GM18502 (cell line): ENCODE data around the gene HAGH.

Source experiments
- ATAC-seq: cut with Tn5 transposase; IDR thresholded peaks from one replicate; pipeline ENCODE4 v1.9.1; 2021; ENCODE audit warnings: mild to moderate bottlenecking; ENCODE audit not compliant: unreplicated experiment, poor library complexity

Gene HAGH

DNA sequence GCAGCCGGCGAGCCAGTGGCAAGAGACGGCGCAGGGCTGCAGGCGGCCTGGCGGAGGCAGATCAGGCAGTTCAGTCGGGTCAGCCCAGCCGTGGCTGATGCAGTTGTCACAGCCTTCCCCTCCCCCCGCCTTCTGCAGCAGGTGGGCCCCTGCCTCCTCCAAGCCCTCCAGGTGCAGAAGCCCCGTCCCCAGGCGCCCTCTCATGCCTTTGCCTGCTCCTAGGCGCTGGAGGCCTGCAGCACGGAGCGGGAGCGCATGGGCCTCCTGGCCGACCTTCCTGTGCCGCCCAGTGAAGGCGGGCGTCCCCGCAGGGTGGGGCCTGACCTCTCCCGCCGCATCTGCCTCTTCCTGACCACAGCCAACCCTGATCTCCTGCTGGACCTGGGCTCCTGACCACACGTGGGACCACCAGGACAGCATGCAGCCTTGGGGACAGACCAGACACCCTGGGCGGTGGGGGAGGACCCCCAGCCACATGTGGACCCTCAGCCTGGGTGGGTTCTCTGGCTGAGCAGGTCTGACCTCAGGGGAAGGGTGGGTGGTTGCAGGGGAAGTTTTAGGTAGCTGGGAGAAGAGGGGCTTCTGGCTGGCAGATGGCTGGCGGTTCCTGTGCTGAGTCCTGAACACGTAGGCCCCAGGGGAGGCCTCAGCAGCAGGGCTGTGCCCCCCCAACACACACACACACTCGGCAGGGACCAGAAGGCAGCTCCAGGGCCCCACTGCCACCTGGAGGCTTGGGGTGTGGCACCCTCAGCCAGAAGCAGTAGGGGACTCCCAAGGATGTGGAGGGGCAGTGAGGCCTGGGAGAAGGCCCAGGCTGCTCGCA, 50.6 kb downstream of the HAGH start:
- no peak for ATAC-seq

DNA sequence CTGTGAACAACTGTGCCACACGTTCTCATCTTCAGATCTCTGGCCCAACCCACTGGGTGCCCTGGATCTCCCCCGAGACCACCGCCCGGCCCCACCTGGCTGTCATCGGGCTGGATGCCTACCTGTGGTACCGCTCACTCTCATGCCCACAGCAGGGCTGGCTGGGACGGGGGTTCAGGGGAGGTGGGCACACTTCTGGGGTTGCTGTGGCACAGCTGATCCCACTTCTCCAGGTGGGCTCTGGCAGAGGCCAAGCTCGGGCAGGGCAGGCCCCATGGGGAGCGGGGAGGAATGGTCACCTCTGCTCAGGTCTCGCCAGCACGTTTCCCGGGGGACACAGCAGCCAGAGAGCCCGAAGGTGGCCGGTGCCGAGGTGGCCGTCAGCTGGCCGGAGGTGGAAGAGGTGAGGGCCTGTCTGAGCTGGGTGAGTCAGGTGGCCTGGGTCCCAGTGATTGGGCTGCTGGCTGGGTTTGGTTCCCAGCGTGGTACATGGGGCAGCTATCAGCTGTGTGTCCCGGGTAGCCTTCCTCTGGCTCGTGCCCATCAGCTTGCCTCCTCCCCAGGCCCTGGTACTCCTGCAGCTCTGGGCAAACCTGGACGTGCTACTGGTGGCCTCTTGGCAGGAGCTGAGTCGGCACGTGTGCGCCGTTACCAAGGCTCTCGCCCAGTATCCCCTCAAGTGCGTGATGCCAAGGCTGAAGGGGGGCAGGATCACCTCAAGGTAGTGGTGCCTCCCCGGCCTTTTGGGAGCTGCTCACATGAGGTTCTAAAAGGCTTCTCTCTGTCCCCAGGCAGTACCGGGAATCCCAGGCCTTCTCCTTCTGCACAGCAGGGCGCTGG, 51.4 kb downstream of the HAGH start:
- no peak for ATAC-seq

DNA sequence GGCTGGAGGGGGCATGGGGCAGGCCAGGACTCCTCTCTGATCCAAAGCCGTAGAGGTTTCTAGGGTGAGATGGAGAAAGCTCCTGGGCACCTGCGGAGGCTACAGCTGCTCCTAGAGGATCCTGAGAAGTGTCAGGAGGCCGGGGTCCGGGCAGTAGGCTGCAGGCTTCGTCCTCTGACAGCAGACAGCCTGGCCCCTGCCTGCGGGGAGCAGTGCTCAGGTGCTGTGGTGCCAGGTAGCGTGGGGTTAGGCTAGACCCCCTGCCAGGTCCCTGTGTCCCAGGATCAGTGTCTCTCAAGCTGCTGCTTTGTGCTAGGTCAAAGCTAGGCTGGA, 52.2 kb downstream of the HAGH start:
- no peak for ATAC-seq

DNA sequence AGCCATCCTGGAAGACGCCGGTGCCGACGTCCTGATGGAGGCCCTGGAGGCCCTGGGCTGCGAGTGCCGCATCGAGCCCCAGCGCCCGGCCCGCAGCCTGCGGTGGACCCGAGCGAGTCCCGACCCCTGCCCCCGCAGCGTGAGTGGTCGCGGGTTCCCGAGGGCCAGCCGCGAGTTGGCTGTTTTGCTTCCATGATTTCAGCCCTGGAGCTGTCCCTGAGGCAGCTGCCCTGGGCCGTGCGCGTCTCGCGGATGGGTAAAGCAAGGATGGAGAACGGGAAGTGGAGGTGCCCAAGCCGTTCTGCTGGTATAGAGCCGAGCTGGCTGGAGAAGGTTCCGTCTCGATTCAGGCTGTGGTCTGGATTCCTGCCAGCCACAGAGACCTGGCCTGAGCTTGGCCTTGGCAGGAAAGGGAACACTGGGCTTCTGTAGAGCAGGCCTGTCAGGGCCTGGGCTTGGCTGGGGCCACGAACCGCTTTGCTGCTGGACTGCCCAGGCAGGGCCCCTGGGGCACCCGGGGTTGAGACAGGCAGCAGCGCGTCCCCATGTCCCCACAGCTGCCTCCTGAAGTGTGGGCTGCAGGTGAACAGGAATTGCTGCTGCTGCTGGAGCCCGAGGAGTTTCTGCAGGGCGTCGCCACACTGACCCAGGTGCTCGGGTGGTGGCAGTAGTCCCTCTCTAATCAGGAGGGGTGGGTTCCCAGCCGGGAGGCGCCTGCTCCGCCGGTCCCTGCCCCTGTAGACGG, 52.8 kb downstream of the HAGH start:
- ATAC-seq: no peak

DNA sequence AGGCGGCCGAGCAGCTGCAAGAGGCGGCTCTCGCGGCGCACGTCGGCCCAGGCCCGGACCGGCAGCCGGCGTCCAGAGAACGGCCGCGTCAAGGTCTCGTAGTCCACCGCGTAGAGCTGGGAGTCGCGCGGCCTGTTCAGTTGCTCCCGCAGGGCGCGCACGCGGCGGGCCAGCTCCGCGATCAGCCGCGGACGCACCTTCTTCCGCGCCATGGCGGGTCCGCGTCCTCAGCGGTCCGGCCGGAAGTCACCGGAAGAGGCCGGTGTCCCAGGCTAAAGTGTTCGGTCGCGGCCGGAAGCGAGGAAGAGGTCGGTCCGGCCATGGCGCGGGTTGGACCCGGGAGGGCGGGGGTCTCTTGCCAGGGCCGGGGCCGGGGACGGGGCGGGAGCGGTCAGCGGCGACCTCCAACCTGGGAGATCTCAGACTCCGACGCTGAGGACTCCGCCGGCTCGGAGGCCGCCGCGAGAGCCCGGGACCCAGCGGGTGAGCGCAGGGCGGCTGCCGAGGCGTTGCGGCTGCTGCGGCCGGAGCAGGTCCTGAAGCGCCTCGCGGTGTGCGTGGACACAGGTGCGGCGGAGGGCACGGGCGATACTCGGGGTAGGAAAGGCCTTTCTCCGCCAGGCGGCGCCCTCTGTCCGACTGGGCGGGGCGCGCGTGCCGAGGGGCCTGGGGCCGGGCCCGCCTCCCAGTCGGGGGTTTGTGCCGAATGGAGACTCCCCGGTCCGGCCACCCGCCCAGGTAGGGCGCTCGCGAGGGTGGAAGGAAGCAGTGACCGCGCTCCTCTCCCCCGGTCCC, 53.5 kb downstream of the HAGH start, which contains the start of gene MRPS34:
MRPS34 (minus strand) TSS at position 227 of the 795 bp plus-strand sequence; CDS start at position 212, 15 bp downstream.
- peak; percentile 49 for ATAC-seq

DNA sequence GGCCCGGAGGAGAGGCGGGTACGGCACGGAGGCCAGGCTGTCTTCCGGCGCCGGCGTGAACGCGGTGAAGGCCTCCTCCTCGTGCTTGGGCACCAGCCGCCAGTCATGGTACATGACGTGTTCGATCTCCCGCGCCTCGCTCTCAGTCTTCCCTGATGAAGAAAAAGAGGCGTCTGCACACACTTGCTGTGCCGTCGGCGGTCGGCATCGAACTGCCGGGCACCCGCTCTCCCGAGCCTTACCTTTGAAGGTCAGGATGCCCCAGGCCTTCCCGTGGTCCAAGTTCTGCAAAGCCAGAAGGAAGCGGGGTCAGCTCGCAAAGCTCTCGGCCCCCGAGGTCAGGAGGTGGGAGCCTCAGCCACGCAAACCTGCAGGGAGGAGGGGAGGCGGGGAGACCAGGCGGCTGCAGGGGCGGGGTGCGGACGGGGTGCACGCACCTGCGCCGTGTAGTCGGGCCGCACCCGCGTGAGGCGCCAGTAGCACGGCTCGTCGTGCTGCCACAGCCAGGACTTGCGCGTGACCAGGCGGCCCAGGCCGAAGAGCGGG, 54.2 kb downstream of the HAGH start, which contains the start of gene EME2:
EME2 (plus strand) TSS at position 449 of the 546 bp plus-strand sequence. CDS start 418 bp downstream, outside the sequence.
- ATAC-seq: no peak

DNA sequence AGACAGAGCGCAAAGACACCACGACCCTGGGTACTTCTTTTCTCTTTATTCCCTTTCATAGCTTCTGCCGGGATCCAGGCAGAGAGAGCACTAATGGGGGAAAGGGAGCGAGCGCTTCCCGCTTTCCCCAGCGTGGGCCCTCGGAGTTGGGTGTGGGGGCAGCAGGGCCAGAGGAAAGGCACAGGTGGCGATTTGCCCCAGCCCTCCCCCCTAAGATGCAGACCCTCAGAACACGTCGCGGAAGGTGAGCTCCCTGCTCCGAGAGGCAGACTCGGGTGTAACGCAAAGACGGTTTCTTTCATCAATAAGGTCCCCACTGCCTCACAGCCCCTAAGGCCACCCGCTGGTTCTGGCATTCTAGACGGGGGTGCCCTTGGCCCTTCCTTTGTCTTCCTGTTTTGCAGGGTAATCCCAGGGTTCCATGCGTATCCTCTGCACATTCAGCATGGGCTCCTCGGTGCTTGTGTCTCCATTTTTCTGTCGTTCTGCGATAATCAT, 54.7 kb downstream of the HAGH start:
- no peak for ATAC-seq

DNA sequence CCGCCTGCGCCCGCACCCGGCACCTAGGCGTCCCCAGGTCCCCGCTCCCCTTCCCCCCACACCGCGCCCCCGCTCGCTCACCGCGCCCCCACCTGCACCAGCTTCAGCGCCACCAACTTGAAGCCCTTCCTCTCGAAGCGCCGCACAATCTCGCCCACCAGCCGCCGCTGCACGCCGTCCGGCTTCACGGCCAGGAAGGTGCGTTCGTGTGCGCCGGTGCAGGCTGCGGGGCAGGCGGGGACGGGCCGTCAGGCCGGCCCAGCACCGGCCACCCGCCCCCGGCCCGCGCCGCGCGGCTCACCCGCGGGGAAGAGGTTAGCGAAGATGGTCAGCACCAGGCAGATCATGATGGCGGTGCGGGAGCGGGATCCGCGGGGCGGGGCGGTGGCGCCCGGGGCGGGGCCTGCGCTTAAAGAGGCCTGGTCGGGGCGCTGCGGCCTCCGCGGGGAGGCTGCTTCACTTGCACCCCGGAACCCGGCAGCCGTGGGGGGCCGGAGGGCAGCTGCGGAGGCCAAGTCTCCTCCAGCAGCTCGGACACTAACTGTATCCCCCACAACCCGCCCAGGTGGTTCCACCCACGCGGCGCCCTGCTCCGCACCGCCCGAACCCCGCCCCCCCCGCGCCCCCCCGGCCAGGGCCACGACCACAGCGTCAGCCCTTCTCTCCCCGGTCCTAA, 55.3 kb downstream of the HAGH start, which contains the start of gene NME3:
NME3 (minus strand) TSS at position 356 of the 676 bp plus-strand sequence; CDS start at position 347, 9 bp downstream.
- no peak for ATAC-seq

DNA sequence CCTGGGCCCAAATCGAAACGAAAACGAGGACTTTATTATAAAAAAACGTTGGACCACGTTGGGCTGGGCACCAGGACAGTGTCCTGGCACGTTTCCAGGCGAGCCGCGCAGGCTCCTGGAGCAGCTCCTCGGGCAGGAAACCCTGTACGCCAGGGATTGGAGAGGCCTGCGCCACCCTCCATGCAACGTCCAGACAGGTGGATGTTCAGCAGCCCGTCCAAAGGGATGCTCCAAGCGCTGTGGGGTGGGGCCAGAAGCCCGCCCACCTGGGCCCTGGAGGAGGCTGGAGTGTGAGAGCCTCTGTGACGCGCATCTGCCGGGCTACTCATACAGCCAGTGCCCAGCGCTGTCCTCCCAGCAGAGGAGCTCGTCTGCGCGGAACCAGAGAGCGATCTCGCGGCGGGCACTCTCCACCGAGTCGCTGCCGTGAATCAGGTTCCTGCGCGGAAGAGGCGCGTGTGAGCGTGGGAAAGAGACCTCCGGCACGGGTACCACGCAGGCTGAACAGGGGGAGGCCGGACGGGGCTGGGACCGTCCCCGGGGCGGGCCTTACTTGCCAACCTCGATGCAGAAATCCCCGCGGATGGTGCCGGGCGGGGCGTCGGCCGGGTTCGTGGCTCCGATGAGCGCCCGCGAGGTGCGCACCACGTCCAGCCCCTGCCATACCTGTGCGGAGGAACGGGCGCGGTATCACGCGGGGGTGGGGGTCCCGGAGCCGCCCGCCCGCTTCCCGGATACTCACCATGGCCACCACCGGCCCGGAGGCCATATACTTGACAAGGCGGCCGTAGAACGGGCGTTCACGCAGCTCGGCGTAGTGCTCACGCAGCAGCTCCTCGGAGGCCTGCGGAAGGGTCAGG, 56.1 kb downstream of the HAGH start:
- ATAC-seq: no peak

DNA sequence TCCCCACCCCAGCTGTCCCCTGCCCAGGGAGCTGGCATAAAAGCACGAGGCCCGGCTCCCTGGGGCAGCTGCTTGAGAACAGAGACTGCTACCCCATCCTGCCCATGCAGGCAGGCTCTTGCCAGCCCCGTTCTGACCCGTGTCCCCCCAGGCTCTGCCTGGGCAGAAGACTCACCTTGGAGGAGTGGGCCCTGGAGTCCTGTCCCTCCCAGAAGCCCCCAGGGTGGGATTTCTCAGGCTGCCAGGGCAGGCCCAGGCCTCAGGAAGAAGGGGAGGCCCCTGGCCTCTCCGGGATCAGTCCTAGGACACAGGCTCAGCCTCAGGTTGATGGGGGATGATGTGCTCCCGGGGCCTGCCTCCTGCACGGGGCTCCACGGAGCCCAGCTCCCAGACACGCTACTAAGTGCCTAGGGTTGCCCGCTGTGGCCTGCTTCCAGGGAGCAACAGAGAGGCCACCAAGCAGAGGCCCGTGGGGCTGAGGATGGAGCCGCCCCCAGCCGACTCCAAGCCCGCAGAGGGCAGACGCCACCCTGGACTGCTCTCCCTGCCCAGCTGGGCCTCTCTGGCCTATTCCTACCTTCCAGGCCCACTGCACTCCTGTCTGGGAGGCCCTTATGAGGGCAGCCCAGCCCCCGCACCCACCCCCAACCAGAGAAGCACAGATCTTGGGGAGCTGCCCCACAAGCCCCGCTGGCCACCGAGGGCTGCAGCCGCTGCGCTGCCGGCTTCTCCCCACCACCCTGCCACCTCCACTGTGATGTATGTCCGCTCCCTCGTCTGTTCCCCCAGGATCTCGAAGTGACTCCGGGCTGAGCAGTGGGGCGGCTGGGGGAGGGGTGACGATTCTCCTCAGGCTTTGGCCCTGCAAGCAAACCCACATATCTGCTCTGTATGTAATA, 57.0 kb downstream of the HAGH start:
- ATAC-seq: no peak

DNA sequence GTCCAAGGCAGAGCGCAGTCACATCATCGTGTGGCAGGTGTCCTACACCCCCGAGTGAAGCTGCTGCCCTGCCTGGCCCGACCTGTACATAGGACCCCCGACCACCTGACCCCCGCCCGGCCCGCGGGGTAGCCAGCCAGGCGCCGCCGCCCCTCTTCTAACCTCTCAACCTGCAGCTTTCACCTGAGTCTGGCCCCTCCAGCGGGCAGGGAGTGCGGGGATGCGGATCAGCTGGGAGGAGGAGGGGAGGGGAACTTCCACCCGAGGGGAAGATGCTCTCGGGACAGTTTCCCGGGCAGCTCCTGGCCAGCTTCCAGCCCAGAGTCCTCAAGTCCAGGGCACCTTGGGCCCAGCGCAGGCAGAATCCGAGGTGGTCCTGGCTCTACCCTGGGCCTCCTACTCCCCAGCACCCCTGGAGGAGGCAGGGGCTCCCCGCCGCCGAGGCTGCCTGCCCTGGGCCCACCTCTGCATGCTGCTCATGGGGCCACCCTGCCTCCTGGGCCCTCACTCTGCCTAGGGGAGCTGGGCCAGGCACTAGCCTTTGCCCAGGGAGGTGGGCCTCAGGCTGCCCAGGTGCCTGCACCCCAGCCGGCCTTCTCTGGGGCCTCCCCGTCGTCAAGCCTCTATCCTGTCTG, 57.7 kb downstream of the HAGH start:
- ATAC-seq: no peak

DNA sequence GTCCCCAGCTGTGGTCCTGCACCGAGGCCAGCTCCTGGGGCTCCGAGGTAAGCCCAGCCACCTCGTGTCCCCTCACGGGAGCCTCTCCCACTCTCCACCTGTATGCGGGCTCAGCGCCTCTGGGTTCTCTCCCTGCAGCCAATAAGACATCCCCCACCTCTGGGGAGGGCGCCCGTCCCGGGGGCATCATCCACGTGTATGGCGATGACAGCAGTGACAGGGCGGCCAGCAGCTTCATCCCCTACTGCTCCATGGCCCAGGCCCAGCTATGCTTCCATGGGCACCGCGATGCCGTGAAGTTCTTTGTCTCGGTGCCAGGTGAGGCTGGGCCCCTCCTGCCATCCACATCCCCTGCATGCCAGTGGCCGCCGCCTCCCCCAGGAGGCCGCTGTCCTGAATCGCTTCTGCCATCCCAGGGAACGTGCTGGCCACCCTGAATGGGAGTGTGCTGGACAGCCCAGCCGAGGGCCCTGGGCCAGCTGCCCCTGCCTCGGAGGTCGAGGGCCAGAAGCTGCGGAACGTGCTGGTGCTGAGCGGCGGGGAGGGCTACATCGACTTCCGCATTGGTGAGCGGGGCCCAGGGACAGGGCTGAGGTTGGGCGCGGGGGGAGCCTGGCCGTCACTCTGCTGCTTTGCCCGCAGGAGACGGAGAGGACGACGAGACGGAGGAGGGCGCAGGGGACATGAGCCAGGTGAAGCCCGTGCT, 58.4 kb downstream of the HAGH start:
- ATAC-seq: no peak

DNA sequence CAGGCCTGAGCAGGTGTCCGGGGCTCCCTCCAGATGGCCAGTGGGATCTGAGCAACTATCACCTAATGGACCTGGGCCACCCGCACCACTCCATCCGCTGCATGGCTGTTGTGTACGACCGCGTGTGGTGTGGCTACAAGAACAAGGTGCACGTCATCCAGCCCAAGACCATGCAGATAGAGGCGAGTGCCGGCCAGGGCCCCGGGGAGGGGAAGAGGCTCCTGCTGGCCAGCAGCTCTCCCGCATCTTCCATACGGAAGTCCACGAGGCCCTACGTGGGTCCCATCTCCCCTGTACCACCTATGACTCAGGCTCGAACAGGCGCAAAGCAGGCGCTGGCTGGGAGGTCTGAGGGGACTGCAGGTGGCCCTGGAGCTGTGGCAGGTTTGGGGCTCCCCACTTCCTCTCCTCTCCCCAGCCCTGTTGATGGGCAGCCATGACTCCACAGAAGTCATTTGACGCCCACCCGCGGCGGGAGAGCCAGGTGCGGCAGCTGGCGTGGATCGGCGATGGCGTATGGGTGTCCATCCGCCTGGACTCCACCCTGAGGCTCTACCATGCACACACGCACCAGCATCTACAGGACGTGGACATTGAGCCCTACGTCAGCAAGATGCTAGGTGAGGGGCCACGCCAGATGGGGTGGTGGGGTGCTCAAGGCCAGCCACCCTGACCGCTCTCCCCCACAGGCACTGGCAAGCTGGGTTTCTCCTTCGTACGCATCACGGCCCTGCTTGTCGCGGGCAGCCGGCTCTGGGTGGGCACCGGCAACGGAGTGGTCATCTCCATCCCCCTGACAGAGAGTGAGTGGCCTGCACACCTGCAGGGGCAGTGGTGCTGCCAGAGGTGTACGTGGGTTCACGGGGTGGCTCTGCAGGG, 59.3 kb downstream of the HAGH start:
- ATAC-seq: no peak

DNA sequence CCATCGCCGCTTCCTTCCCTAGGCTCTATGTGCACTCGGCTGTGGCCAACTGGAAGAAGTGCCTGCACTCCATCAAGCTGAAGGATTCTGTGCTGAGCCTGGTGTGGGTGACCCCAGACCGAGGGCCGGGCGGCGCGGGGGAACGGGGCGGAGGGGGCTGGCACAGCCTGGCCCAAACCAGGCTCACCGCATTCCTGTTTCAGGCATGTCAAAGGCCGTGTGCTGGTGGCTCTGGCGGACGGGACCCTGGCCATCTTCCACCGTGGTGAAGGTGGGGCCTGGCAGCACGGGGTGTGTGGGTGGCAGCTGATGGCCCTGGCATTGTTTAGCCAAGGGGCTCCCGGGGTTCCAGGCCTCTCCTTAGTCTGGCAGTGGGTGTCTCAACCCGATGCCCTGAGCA, 59.9 kb downstream of the HAGH start:
- ATAC-seq: no peak

DNA sequence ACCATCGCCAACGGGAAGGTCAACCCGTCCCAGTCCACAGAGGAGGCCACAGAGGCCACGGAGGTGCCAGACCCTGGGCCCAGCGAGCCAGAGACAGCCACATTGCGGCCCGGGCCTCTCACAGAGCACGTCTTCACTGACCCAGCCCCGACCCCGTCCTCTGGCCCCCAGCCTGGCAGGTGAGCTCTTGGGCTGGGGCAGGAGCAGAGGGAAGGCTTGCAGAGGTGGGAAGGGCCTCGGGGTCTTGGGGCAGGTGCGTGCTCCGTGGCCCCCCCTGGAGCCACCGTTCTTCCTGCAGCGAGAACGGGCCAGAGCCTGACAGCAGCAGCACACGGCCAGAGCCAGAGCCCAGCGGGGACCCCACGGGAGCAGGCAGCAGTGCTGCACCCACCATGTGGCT, 60.4 kb downstream of the HAGH start:
- no peak for ATAC-seq
